ENCODE data around the gene KRT7.
A peak's percentile ranks its signal among the peaks of the same experiment; 100 is the strongest.
"Not testable (repeated sequence)": the region's sequence is repeated elsewhere in the genome, so short reads cannot be mapped to it uniquely, and the experiment has no call there.

KRT7 gene

DNA sequence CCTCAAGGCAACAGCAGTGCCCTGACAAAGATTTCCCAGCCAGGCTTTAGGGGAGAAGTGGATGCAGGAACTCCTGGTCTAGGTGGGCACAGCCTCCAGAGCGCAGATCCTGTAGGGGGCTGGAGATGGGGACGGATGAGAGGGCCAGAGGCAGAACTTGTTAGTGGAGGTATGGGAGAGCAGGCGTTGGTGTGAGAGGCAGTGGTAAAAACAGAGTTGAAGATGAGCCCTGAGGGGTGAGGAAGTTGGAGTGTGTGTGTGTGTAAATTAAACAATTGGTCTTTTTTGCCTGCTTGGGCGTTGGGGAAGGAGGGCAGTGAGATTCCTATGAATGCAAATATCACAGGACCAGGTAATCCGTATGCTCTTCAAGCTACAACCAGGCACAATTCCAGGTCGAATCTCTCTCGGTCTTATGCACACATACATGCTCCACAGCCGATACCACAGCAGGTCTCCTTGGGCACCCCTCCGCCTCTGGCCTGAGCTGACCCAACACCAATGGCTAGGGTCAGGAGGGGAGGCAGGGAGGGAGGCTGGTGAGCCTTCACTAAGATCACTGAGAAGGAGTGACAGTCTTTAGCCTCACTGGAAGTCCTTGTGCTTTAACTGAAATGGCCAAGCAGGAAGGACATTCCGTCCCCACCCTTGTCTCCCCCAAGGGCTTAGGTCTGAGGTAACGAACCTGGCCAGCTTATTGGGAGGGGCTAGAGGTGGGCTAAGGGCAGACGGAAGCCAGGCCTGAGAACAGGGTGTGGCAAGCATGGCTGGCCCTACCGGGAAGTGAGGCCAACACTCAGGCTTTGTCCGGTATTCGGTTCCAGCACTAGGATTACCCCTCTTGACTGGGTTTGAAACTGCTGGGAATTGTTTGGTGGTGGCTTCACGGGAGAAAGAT lies 1.5 kb upstream of the KRT7 start:
- no peak for DNase-seq

DNA sequence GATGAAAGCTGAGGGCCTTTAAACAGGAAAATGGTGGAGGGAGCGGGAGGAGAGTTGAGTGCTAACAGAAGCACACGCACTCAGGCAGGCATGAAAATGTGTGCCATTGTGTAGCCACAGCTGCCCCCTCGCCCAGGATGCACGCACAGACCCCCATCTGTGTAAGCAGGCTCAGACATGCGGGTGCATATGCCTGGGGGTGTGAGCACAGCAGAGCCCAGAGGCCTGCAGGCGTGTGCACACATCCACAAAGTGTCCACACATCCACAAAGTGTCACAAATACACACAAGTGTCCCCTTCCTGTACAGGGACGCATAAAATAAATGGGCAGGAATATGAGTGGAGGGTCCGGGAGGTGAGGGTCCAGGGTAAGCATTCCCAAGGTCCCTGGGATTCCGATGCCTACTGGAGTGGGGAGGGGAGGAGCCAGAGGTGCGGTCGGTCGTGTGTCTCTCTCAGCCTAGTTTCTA lies 805 bp upstream of the KRT7 start:
- no peak for DNase-seq

DNA sequence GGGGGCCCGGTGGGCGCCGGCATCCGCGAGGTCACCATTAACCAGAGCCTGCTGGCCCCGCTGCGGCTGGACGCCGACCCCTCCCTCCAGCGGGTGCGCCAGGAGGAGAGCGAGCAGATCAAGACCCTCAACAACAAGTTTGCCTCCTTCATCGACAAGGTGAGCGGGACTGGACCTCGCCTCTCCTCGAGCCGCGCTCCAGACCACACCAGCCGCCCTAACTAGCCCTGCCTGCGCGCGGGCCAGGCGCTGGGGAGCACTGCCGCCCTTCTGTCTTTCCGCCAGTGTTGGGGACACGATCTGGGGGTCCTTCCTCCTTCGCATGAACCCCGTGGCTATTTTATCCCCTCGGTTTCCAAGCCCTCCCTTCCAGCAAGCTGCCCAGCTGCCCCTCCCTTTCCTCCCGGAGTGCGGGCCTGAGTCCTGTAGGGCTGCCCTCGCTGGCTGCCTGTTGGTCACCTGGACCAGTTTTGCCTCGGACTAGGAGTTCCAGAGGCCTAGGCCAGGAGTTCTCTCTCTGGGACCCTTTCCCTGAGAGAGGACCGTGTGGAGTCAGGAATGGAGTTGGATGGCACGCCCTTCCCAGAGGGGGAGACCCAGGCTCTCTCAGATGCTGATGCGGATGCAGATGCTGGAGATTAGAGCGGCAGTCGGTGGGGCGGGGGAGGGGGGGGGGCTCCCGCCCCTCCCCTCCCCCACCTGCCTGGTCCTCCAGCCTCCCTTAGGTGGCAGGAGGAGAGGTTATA lies 592 bp downstream of the KRT7 start:
- DNase-seq, result no peak

DNA sequence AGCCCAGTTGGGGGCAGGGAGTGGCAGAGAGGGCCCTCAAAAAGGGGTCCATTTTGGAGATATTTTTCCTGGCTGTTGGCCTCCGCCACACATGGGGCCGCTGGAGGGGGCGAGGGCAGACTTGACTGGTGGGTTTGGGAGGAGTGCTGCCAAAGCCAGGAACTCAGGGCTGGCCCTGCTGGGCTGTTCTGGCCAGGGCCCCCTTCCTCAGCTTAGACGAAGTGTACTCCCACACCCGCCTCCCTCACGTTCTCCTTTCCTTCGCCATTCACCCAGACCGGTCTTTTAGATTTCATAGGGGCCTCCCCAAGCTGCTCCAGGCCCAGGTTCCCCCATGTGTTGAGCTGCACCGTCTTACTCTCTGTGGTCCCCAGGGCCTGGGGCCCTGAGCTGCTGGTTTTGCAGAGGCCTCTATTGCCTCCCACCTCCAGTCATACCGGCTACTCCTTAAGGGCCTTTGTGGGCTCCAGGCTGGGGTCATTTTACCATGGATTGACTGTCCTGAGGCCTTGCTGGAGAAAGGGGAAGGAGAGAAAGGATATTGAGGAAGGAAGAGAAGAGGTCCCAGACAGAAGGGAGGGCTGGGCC lies 1.3 kb downstream of the KRT7 start:
- DNase-seq, result no peak

DNA sequence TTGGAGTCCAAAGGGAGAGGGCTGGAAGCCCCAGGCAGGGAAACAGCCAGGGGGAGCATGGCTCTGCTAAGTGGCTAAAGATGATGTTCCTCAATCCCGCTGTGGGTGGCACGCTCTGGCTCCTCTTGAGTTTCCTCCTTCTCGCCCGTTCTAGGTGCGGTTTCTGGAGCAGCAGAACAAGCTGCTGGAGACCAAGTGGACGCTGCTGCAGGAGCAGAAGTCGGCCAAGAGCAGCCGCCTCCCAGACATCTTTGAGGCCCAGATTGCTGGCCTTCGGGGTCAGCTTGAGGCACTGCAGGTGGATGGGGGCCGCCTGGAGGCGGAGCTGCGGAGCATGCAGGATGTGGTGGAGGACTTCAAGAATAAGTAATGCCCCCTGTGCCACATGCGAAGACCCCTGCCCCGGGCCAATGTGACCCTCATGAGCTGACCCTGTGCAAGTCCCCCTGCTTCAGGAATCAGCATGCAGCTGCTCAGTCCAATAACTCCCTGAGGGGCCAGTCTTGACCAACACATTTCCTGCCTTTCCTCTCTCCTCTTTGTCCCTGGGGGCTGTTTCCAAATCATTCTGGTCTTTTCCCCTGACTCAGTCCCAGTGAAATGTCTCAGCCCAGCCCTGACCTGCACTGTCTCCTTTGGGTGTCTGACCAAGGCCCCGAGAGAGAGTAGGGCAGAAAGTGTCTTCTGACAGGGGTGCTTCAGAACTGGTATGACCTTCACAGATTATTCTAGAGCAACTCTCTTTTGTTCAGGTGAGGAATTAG lies 2.1 kb downstream of the KRT7 start:
- no peak for DNase-seq

DNA sequence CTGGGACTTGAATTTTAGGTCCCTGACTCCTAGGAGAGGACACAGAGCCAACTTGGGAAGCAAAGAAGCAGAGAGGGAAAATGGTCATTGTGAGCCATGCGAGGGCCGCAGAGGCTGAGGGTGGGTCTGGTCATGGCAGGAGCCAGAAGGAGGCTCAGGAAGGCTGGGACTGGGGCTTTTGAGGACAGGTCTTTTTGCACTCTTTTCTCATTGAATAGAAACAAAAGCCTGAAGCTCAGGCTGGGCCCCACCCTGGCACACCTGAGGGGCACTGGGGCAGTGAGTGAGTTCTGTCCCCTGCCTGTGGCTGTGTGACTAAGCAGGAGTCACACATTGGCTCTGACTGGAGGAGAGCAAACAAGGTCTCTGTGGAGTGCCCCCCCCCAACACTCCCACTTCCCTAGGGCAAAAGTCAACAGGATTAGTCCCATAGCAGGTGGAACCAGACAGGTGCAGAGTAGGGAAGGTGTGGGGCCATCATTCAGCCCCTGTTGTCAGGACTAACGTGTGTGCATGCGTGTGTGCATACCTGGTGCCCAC lies 2.8 kb downstream of the KRT7 start:
- no peak for DNase-seq

DNA sequence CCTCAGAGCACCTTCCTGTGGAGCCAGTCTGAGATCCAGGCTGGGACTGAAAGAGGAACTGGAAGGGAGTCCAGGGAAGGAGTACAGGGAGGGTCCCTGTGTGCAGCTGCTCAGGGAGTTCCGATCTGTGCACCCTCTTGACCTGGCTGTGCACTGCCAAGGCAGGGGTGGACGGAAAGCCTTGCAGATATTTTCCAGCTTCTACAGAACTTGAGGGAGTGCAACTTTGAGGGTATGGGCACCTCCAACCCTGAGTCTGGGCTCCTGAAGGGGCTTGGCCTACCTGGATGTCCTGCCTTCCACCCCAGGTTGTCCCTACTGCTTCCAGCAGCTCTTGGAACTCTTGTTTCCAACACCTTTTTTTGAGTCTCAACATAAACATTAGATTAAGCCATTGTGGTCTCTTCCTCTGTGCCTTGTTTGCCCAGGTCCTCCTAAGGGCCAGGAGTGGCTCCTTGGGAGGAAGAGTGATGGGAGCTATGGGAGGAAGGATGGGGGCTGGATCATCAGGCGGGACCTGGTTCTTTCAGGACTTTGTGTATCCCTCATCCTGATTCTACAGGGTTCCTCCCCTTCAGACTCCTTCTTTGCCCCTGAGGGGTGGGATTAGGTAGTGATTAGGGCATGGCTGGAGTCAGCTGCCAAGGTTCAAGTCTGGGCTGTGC lies 3.5 kb downstream of the KRT7 start:
- DNase-seq, result no peak

DNA sequence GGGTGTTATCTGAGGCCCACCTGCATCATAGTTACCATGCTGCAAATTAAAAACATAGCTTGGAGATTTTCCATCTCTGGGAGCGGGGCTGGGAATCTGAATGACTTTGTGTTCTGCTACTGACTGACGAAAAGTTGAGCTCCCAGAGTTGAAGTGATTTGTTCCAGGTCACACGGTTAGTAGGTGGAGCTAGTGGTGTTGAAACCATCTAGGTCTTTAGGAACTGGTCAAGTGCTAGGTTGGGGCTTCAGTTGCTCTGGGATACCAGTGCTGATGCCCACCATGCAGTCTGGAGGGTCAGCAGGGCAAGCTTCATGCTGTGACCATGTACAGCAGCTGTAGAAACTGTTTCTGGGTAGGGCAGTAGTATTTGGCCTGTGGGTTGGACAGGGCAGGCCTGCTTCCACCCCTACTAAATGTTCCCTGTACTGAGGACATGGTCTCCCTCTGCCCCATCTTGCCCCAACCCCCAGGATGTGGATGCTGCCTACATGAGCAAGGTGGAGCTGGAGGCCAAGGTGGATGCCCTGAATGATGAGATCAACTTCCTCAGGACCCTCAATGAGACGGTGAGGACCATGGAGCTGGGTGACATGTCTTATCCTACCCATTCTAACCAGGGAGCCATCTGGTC lies 5.3 kb downstream of the KRT7 start:
- no peak for DNase-seq

DNA sequence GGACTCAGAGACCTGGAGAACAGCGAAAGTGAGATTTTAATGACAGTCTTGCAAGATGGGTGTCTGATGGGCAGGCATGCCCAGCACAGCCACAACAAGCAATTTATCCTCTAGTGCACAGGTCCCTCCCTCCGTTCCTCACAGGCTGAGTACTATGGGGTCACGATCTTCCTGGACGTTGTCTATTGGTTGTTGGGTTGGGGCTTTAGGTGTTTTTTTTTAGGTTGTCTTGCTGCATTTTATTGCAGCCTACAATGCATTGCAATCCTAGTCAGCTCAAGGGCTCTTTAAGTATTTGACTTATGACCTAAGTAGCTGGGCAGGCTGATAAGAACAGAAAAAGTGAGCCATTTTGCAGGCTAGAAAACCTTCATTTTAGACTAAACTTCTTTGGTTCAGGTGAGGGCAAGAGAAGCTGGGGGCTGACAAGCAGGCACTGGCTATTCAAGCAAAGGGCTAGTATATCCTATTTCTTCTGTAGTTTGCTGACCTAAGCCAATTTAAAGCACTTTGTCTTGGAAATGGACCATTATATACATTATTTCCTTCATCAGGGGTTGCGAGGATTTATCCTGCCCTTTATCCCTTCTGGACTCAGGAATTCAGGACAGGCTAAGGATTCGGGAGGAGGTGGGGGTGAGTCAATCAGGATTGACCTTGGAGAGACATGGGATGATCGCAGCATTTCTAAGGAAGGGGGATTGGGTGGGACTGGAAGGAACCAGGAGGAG lies 6.0 kb downstream of the KRT7 start:
- no peak for DNase-seq

DNA sequence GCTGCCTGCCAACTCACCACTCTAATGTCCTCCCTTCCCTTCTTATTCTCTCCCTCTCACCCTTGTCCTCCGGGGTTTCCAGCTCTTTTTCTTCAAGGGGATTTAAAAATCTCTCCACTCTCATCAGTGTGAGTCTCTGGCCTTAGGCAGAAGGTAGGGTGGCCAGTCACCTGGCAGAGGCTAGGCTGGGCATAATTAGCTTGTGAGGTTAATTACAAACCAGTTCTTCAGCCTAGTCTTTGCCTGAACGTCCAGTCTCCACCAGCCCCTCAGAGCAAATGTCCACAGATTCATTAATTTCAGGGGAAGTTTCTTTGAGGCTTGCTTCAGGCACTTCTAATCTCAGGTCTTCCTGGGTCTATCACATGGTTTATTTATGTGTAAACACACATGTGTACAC lies 6.7 kb downstream of the KRT7 start:
- DNase-seq, result no peak

DNA sequence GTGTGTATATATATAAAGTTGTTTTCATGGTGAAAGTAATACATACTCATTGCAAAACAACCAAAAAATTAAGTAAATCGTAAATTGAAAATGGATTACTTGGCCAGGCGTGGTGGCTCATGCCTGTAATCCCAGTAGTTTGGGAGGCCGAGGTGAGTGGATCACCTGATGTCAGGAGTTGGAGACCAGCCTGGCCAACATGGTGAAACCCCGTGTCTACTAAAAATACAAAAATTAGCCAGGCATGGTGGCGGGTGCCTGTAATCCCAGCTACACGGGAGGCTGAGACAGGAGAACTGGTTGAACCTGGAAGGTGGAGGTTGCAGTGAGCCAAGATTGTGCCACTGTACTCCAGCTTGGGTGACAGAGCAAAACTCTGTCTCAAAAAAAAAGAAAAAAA lies 7.2 kb downstream of the KRT7 start:
- not testable (repeated sequence) for DNase-seq

DNA sequence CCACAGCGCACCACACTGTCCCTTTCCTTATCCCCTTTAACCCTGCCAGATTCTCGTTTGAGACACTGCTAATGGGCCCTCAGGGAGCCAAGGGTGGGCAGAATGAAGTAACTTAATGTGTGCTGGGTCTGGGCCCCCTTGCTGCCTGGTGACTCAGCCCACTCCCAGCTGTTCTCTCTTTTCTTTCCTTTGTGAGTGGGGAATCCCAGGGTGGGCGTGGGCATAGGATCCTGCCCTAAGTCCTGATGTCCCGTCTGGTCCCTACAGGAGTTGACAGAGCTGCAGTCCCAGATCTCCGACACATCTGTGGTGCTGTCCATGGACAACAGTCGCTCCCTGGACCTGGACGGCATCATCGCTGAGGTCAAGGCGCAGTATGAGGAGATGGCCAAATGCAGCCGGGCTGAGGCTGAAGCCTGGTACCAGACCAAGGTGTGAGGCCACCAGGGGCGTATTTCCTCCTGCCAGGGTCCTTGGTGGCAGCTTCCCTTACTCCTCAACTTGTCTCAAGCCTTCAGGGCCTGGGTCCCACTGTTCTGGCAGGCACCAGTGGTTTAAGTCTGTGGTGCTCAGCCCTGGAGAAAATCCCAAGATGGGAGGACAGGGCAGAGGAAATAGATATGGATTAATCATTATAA lies 8.3 kb downstream of the KRT7 start:
- peak; percentile 54 for DNase-seq

DNA sequence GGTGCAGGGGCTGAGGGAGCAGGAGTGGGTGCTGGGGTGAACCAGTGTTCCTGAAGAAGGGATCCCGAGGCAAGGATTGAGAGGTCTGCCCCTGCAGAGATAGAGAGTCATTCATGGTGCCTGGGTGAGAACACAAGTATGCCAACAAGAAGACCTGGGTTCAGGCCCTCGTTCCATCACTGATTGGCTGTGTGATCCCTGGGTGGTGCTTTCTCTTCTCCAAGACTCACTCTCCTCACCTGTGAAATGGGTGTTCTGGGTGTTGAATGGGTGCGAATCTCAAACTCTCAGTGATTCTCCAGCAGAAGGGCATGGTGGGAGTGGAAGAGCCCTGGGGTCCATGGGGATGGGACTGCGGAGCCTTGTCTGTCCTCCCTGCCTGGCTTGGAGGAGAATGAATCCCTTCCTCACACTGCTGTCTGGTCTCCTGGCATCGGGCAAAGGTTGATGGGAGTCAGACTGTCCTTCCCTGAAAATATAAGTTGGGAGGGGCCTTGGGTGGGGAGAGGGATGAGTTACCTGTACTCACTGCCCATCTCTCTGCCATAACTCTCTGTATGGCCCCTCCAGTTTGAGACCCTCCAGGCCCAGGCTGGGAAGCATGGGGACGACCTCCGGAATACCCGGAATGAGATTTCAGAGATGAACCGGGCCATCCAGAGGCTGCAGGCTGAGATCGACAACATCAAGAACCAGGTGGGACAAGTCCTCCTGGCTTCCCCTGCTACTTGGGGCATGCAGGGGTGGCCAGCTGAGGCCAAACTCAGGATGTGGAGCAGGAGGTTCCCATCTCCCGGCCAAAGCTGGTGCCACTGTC lies 9.6 kb downstream of the KRT7 start:
- peak; percentile 39 for DNase-seq

DNA sequence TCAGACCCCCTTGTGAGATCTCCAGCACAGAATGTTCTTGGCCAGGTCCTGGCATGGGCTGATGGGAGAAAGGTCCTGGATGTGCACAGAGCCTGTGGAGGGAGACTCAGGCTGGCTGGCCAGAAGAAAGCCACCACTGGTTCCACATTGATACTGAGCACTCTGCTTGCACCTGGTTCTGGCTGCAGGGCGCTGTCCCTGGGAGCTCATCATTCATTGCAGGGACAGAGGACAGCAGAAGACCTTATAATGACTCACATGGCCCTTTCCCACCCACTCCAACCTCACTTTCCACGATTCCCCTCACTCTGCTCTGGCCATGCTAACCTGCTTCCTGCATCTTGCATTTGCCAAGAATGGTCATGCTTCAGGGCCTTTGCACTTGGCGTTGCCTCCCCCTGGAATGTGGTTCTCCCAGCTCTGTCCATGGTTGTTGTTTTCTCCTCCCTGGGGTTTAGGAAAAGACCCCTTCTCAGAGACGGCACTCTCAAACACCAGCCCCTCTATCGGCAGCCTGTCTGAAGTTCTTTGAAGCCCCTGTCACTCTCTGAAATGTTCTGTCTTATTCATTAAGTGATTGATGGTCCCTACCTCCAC lies 10.3 kb downstream of the KRT7 start:
- peak; percentile 78 for DNase-seq

DNA sequence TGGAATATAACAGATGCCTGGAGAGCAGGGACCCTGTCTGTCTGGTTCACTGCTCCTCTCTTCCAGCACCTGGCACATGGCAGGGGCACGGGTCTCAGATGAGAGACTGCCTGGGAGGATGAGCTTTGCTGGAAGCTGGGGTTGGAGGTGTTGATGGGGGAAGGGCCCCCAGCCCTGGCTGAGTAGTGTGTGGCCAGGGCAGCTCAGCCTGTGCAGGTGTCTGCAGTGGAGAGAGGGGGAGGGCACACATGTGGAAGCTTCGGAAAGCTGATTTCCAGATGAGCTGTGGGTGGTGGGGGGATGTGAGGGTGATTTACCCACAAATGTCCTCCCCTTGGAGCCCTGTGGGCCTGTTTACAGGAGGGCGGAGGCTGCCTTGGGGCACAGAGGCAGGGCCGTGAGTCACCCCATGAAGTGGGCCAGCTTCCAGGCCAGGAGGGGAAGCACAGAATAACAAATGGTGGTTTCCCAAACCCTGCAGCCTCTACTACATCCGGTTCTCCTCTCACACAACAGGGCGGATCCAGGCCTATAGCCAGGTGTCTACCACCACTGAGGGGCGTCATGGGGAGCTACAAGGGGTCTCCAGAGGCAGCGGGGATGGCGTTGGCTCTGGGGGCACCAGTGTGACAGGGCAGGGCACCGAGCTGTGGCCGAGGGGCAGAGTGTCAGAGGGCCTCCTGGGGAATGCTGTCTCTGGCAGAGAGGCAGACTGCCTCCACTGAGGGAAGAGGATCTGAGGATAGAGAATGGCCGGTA lies 11.0 kb downstream of the KRT7 start:
- DNase-seq, result peak; percentile 61

DNA sequence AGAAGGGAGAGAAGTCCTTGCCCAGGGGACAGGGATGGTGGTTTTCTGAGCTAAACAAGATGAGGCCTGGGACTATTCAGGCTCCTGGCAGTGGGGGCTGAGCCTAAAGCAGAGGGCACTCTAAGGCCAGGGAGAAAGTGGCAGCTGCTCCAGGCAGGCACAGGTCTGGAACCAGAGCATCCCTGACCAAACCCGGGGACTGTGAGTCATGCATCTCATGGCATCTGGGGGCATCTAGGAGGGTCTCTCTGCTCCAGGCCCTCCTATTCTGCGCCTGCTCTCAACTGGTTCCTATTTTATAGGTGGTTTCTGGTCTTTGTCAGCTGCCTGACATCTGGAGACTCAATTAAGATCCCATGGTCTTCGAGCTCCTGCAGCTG lies 11.6 kb downstream of the KRT7 start:
- peak; percentile 80 for DNase-seq

DNA sequence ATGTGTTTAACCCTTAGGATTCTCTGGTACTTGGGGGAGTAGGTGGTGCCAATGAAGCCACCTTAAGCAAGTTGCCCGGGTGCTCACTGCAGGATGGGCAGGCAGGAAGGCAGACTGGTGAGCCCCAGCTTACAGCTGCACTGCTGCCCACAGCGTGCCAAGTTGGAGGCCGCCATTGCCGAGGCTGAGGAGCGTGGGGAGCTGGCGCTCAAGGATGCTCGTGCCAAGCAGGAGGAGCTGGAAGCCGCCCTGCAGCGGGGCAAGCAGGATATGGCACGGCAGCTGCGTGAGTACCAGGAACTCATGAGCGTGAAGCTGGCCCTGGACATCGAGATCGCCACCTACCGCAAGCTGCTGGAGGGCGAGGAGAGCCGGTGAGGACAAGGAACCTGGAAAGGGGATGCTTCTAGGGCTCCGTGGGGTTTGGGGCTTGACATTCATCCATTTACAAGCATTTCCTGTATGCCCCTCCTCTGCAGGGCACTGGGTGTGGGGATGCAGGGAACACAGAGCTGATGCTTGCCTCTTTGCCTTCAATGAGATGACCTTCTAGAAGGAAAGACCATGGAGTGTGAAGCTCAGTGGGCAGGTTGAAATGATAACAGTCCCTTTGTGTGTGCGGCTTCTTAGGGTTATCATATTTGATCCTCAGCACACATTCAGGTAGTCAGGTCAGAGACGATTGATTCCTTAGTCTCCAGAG lies 12.4 kb downstream of the KRT7 start:
- no peak for DNase-seq
